HG03342 (cell line): ENCODE measurements around the gene BAAT.

Experiments used
- ATAC-seq: cut with Tn5 transposase; IDR thresholded peaks from one replicate; pipeline ENCODE4 v1.9.1; 2021; ENCODE audit warnings: mild to moderate bottlenecking, moderate library complexity; ENCODE audit not compliant: unreplicated experiment

BAAT gene

DNA sequence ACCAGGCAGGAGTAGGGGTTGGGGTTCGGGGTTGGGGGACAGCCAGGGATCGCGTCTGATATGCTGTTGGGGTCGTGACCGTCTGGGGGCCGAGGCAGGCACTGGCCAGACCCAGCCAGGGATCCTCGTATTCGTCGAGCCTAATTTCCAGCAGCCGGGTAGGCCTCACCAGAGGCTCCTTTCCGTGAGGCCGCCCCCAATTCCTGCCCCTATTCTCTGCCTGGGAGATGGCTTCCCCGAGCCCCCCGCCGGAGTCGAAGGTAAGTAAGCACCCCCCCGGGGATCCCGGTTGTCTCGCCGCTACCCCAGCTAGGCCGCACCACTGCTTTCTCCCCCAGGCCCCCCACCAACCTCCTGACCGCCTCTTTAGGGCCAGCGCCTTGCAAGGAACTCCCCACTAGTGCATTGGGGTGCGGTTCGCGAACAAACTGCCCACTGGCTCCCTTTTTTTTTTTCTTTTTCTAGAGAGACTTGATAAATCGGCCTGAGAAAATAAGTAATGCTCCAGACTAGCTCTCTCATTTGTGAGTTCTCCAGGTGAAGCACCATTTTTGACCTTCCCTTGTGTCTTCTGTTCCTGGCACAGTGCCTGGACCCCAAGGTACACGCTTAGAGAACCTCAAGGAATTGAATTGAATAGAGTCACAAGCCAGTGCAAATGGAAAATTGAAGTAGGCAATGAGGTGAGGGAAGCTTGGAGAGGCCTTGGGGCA lies 14.3 kb upstream of the BAAT start:
- peak; percentile 3 for ATAC-seq

DNA sequence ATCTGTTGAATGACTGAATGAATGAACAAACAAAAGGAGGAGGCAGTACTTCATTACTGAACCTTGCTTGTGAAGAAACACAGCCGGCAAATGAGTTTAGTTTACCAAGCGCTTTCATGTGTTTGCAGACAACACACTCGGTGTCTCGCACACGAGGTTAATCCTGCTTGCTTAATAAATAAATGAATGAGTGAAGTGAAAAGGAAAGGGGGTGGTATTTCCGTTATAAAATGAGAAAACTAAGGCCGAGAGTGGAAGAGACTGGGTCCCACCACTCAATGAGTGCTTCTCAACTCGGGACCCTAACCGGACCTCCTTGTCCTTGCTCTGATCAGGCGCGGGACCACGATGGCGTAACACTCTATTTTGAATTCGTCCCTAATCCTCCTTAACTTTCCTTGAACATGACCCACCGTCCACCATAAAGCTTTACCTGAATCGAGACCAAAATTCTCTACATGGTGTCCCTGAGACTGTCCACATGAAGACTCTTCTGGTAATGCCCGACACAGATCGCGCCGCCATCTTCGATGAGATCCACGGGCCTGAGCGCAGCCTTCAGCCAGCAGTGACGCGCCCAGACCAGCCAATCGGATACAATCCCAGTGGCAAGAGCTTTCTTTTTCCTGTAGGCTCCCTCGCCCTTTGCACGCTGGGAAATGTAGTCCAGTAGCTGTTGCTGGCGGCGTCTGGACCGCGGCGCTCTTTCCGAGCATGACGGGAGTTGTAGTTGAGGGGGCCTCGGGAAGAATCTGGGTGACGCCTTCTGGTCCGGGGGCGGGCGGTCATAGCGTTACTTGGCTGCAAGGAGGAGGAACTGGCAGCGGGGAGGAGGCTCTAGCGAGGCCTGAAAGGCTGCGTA lies 13.5 kb upstream of the BAAT start, which contains the start of the genes MRPL50 and ZNF189:
Gene MRPL50 (minus strand): TSS at position 551 of the 862 bp plus-strand sequence. CDS start 26 bp downstream, at position 525.
Gene ZNF189 (plus strand): TSS at position 784 of the 862 bp plus-strand sequence. CDS start 306 bp downstream, outside the sequence.
- peak; percentile 97 for ATAC-seq

DNA sequence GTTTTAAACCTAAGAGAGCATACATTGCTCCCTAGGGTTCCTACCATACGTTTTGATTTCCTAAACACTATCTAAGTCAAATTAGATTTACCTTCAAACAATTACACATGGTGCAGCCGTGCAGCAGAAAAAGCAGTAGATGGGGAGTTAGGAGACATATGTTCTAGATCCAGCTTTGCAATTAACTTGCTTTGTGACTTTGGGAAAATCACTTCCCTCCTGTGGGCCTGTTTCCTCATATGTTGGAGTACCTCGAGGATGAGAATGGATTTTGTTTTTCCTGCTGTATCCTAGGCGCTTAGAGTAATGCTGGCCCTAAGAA lies 12.9 kb upstream of the BAAT start:
- no peak for ATAC-seq

DNA sequence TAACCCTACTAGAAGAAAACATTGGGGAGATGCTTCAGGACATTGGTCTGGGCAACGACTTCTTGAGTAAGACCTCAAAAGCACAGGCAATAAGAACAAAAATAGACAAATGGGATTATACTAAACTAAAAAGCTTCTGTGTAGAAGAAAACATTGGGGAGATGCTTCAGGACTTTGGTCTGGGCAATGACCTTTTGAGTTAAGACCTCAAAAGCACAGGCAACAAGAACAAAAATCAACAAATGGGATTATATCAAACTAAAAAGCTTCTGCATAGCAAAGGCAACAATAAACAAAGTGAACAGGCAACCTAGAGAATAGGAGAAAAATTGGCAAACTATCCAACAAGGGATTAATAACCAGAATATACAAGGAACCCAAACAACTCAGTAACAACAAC lies 9.9 kb upstream of the BAAT start:
- ATAC-seq = no peak

DNA sequence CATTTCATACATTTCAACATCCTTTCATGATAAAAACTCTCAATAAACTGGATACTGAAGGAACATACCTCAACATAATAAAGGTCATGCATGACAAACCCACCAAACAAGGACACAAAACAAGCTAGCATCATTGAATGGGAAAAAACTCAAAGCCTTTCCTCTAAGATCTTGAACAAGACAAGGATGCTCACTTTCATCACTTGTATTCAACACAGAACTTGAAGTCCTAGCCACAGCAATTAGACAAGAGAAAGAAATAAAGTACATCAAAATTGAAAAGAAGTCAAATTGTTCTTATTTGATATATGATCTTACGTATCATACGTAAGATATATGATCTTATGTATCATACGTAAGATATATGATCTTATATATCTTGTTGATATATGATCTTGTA lies 8.3 kb upstream of the BAAT start:
- no peak for ATAC-seq

DNA sequence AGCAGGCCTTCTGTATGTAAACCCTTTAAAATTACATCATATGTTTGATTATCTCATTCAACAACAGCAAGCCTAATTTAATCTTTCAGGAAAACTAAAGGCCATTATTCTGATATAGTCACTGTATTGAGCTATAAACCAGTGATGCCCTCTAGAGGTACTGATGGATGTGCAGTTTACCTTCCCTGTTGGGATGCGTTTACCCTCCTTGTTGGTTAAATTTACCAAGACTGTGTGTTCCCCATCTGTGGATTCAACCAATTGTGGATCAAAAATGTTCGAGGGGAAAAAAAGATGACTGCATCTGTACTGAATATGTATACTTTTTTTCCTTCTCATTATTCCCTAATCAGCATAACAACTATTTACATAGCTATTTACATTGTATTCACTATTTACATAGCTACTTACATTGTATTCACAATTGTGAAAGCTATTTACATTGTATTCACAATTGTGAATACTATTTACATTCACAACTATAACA lies 3.7 kb upstream of the BAAT start:
- ATAC-seq = no peak

DNA sequence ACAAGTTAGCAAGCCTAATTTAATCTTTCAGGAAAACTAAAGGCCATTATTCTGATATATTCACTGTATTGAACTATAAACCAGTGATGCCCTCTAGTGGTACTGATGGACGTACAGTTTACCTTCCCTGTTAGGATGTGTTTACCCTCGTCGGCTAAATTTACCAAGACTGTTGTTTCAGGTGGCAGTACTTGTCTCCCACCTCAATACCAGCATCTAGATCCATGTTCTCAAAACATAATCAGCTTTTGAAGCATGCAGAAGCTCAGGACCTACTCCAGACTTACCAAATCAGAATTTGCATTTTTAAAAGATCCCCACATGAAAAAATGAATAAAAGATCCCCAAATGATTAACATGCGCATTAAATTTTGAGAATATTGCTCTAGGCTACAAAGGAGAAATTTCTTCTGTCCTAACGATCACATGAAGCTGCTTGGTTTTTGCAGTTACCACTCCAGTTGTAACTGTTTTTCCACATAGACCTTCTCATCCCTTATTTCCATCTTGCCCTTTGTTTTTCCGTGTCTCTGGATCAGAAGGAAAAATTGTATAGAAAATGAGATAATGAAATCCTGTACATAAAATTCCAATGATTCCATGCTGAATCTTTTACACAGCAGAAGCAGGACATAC lies 3.2 kb upstream of the BAAT start:
- peak; percentile 92 for ATAC-seq

DNA sequence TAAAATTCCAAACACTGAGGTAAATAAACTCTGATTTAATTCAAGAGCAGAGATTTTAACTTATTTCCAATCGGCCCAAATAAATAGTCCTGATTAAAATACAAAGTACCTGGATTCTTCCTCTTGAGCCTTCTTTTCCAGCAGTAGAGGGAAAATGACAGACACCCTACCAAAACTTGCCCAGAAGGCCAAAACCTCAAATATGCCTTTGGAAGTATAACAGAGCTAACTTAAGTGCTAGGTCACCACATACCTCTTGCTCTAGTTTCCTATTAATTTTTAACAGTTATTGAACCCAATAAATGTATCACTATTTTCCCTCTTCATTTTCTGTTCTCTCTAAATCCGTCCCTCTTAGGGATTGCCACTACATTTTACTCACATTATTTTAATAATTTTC lies 1.4 kb downstream of the BAAT start:
- no peak for ATAC-seq

DNA sequence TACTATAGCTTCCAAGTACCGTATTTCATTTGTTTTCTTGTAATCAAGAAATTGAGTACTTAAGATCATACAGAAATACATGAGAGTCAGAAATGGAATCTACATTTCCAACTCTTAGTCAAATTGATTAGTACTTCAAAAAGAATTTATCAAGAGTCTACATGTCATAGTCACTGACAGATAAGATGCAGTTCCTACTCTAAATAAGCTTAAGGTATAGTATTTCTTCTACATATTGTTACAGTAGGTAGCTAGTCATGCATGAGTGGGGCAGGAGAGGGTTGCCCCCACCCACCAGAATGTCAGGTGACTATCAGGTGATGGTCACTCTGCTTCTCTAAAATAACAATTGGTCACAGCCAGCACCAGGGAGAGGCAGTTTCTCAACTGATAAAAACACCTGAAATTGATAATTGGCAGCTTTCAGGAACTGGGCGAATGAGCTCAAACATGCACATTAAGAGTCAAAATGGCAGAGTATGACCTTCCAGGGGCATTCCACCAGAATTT lies 2.9 kb downstream of the BAAT start:
- ATAC-seq = no peak

DNA sequence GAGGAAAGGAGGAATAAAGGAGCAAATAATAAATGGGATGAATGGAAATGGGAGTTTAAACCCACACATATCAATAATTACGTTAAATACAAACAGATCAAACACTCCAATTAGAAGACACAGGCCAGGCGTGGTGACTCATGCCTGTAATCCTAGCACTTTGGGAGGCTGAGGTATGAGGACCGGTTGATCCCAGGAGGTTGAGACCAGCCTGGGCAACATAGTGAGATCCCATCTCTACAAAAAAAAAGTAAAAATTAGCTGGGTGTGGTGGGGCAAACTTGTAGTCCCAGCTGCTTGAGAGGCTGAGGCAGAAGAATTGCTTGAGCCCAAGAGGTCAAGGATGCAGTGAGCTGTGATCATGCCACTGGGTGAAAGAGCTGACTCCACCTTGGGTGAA lies 3.7 kb downstream of the BAAT start:
- no peak for ATAC-seq

DNA sequence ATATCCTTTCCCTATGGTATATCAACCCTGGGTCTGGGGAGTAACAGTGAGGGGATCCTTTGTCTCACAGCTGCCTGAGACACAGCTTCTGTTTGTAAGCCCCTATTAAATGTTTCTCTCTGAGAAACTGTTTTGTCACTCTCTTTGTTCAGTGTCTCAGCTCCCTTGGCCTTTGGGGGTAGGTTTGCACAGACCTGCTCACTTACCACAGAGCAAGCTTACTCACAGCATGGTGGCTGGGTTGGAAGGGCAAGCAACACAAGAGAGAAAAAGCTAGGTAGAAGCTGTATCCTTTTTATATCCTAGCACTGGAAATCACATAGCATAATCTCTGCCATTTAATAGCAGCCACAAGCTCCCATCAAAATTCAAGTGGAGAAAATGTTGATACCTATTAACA lies 4.5 kb downstream of the BAAT start:
- no peak for ATAC-seq

DNA sequence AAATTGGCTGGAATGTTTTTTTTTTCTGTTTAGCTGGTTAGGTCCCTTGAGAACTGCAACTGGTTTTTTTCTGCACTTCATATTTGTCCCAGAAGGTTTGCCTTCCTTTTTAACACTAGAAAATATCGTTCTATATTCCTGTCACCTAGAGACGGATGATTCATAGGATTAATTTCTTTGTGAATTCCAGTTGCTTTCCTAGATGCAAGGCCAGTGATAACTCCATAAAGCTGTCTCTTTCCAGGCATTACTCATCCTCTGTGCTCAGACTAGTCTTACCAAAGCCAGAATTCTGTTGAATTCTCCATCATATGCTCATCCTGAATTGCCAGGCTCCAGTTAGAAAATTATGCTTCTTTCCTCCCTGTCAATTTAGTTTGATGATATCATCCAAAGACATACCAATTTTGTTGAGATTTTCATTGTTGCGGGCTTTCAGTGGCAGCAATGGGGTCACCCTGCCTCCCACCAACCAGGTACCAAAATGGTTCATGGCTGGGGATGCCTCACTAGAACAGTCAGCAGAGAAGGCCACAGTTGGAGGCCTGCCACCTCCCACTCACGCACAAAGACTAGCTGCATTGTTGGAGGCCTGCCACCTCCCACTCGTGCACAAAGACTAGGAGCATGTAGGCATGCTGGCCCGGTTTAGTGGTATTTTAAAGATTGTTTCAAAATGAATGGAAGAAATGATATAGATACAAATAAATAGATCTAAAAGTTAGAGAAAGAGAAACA lies 8.5 kb downstream of the BAAT start:
- ATAC-seq = no peak

DNA sequence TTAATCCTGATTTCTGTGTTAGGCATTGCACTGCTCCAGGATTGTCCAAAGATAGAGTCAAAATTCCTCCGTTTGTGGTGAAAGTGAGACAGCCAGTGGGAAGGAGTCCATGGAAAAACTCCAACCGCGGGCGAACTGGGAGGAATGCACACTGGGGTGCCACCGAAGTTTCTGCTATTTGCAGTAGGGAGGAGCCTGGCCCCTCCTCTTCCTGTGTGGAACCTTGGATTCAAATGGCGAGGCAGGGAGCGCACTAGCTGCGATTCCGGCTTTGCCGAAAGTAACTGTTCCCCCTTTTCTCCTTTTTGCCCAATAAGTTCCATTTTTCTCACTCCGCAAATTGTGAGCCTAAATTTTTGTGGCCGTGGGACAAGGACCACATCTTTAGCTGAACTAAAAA lies 9.3 kb downstream of the BAAT start:
- ATAC-seq = no peak

DNA sequence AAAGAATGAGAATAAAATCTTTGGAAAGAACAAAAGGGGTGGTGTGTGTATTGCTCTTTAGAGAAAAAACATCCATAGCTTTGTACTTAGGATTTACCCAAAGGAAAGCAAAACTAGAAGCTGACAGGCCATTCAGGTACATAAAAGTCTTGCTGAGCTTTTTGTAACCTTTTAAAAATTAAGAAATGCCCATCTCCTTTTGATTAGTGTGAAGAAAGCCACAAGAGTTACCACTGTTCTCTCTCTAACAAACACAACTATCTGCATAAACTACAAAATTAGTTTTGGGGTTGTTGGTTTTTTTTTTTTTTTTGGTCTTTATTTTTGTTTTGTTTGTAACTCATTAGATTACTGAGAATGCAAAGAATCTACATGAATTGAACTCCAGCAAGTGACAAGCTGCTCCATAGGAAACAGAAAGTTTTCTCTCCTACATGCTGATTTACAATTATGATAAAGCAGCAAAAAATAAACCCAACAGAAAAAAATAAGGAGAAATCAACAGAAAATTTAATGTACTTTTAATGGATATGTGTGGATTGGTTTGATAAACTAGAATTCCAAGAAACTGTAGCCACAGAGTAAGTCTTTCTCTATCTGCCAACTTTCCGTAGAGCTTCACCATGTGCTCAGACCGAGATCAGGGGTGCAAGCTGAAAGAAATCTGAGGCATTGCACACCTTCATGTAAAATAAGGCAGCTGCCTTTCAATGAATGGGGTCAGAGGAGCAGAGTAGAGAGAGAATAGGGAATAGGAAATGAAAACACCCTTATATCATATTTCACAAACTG lies 12.3 kb downstream of the BAAT start:
- no peak for ATAC-seq

DNA sequence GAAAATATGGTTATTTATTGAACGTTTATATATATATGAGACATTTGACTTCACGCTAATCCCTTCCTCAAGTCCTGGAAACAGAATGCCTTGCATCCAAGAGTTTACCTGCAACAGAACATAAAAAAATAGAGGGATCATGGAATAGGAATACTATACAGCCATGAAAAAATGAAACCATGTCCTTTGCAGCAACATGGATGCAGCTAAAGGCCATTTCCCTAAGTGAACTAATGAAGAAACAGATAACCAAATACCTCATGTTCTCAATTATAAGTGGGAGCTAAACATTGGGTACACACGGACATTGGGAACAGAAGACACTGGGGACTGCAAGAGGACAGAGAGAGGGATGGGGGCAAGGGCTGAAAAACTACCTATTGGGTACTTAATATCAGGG lies 13.0 kb downstream of the BAAT start:
- no peak for ATAC-seq

DNA sequence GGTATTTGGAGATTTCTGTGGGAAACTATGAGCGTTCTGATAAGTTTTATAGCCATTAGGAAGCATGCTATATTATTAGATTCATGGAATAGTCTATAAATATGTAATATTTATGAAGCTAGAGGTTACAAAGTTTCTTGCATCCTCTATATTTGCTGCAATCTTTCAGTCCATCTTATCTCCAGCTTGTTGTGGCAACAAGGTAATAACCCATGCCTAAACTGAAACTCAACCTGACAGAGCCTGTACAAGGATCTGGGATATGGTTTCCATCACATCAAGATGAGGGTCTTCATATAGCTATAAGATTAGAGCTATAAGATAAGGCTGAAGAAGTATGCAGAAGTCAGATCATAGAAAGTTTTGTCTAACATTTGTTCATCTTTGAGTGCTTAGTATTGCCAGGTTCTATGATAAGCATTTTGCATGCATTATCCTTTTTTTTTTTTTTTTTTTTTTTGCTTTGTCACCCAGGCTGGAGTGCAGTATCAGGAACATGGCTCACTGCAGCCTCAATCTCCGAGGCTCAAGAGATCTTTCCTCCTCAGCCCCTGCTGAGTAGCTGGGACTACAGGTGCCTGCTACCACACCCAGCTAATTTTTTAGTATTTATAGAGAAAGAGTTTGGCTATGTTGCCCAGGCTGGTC lies 14.8 kb downstream of the BAAT start:
- no peak for ATAC-seq

DNA sequence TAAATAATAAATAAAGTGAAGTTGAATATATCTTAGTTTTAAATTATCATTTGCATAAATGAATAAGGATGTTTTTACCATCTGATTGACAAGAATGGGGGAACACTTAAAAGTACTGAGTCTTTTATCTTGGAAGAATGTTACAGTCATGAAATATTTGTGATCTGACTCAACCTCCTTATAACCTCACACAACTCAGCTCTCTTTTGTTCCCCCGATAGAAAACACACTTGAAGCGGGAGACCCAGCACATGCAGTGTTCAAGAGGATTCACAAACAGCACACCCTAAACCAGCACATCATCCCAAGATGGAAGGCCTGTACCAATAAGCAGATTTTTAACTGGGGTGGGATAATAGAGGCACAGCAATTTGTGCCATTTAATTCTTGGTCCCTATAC lies 15.5 kb downstream of the BAAT start:
- ATAC-seq = no peak

DNA sequence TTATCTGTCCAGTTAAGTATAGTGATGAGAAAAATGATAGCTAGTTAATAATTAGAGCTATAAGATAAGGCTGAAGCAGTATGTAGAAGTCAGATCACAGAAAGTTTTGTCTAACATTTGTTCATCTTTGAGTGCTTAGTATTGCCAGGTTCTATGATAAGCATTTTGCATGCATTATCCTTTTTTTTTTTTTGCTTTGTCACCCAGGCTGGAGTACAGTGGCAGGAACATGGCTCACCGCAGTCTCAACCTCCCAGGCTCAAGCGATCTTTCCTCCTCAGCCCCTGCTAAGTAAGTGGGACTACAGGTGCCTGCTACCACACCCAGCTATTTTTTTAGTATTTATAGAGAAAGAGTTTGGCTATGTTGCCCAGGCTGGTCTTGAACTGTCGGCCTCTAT lies 17.5 kb downstream of the BAAT start:
- no peak for ATAC-seq

DNA sequence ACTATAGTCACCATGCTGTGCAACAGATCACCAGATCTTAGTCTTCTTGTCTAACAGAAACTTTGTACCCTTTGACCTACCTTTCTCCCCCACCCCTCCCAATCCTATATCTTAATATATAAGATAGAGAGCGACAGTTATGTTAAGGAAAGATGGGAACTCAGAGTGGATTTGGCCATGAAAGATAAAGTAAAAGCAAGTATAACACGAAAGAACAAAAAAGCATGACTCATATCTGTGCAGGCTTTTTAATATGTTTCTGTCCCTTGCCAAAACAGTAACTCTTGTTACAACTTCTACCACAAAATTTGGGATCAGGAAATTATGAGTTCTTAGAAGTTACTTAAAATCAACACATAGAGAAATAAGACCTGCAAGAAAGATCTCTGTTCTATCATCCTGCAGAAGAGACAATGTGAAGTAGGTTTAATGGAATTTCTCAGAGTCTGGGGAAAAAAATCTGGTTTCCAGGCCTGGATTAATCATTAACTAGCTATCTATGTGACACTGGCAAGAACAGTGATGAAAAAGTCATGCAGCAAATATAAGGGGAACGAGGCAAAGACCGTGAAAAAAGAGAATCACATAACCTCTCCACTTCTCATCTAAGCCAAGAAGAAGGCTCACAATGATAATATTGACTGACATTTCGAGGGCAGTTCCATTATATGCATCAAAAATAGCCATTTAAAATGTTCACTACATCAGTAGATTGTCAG lies 18.6 kb downstream of the BAAT start:
- ATAC-seq = no peak
